PFSK-1 (cell line): Measurements from ENCODE around the gene ATG2A.

Source experiments
- FOXP2 ChIP-seq: optimal IDR thresholded peaks from 2 replicates; pipeline ENCODE3; 2011; ENCODE audit warnings: borderline replicate concordance, control low read depth, inconsistent platforms; ENCODE audit not compliant: insufficient read depth; ENCODE audit errors: extremely low read length, extremely low read depth
- POLR2AphosphoS5 ChIP-seq: IDR thresholded peaks from 2 replicates; pipeline ENCODE4 v1.6.1; 2012; ENCODE audit warnings: low read depth, mild to moderate bottlenecking, control low read depth, low read length, moderate library complexity
- REST ChIP-seq, 2 experiments: IDR thresholded peaks; 2 replicates each; pipeline versions ENCODE4 v1.6.1 to v1.8.0; 2011 to 2012; ENCODE audit warnings: low read depth in 2 of 2, low read length in 2 of 2, control low read depth in 1 of 2, inconsistent platforms in 1 of 2, mild to moderate bottlenecking in 1 of 2, moderate library complexity in 1 of 2; ENCODE audit not compliant: insufficient read depth in 1 of 2
- SIN3A ChIP-seq: IDR thresholded peaks from 2 replicates; pipeline ENCODE4 v1.6.1; 2012; ENCODE audit warnings: mild to moderate bottlenecking, low read length, moderate library complexity, borderline replicate concordance; ENCODE audit not compliant: insufficient read depth
- TAF1 ChIP-seq: IDR thresholded peaks from 2 replicates; pipeline ENCODE4 v1.6.1; 2012; ENCODE audit warnings: low read length, control low read depth, borderline replicate concordance; ENCODE audit not compliant: insufficient read depth

ATG2A gene

DNA sequence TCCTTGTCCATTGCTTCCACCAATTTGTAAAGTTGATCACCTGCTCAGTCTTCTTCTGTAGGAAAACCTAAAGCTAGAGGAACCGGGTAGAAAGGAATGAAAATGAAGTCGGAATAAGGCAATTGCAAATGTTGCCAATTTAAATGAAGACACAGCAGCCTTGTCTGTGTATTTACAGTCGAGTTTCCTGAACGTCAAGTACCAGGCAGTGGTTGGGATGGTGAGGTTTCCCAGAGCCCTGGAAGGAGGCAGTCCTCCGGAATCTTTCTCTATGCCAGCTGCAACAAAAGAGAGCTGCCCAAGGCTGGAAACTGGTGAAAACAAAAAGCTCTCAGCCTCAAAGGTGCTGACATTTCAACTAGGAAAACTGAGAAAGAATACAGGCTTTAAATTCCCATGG, 37.2 kb upstream of the ATG2A start:
- TF ChIP-seq SIN3A, result no peak
- no peak for TF ChIP-seq REST (IDR thresholded peaks at IDR 0.05; ENCODE audit: insufficient read depth in 1 of 2, low read depth in 2 of 2, low read length in 2 of 2)
- TF ChIP-seq POLR2AphosphoS5, result no peak
- no peak for TF ChIP-seq FOXP2
- TF ChIP-seq TAF1, result no peak

DNA sequence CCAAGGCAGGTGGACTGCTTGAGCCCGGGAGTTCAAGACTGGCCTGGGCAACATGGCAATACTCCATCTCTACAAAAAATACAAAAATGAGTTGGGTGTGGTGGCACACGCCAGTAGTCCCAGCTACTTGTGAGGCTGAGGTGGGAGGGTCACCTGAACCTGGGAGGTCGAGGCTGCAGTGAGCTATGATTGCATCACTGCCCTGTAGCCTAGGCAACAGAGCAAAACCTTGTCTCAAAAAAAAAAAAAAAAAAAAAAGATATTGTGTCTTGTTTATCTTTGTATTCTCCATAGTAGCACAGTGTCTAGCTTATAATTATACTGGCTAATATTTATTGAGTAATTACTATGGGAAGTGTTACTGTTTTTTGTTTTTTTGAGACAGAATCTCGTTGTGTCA, 34.5 kb upstream of the ATG2A start:
- no peak for TF ChIP-seq REST (IDR thresholded peaks at IDR 0.05; ENCODE audit: insufficient read depth in 1 of 2, low read depth in 2 of 2, low read length in 2 of 2)
- no peak for TF ChIP-seq POLR2AphosphoS5

DNA sequence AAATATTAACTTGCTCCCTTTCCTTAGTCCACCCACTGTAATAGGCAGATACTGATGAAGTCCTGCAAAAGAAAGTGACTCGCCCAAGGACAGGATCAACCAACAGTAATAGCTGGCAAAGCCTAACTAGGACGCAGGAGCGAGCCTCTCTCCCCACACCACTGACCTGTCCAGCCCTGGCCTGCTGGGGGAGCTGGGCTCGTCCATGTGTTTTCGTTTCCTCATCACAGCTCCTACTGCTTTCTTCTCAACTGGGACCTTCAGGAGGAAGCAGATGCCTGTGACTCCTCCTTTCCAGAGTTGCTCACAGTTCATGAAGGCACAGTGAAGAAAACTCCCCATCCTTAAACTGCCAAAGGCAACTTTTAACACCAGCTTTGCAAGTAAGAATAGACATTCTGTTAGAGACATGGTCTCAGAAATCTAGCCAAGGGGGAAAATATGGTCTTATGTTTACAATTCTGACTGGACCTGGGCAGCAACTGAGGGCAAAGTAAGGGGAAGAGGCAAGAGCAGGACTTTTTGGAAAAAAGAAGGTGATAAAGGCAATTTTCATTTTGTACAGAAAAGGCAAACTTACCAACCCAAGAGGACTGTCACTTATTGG, 30.3 kb upstream of the ATG2A start:
- TF ChIP-seq TAF1, result no peak
- no peak for TF ChIP-seq SIN3A
- no peak for TF ChIP-seq POLR2AphosphoS5
- 0 out of 4 replicates have a peak, but pooled peaks have one; percentile 30 to 36 for TF ChIP-seq REST (IDR thresholded peaks at IDR 0.05; ENCODE audit: insufficient read depth in 1 of 2, low read depth in 2 of 2, low read length in 2 of 2)
- TF ChIP-seq FOXP2, result no peak

GRCh38 chr11:64936539-64936938, 19.5 kb upstream of the ATG2A start:
- TF ChIP-seq REST (IDR thresholded peaks at IDR 0.05; ENCODE audit: insufficient read depth in 1 of 2, low read depth in 2 of 2, low read length in 2 of 2), result no peak
- no peak for TF ChIP-seq FOXP2
- no peak for TF ChIP-seq POLR2AphosphoS5
- no peak for TF ChIP-seq TAF1
- TF ChIP-seq SIN3A, result no peak

GRCh38 chr11:64935359-64936081, 18.5 kb upstream of the ATG2A start, which contains the start of gene GPHA2:
TSS of gene GPHA2 (minus strand) at chr11:64935893. CDS start at chr11:64935460, 433 bp downstream.
- TF ChIP-seq FOXP2, result no peak
- no peak for TF ChIP-seq SIN3A
- TF ChIP-seq REST (IDR thresholded peaks at IDR 0.05; ENCODE audit: insufficient read depth in 1 of 2, low read depth in 2 of 2, low read length in 2 of 2), result no peak
- TF ChIP-seq POLR2AphosphoS5, result no peak
- no peak for TF ChIP-seq TAF1
